COLO829 (cell line): ENCODE results near the gene DRAM1.
"Not testable (repeated sequence)": the region's sequence is repeated elsewhere in the genome, so short reads cannot be mapped to it uniquely, and the experiment has no call there.

Experiments used
- DNase-seq: peaks from one replicate; pipeline ENCODE4 v3.0.0; 2012; ENCODE audit warnings: low spot score

DRAM1 gene

GRCh38 chr12:101876861-101877805, at the start of gene DRAM1:
TSS of gene DRAM1 (plus strand) at chr12:101877580. CDS start at chr12:101877790, 210 bp downstream.
- DNase-seq: peak; percentile 50

GRCh38 chr12:101828463-101829196, 48.8 kb upstream of the DRAM1 start:
- DNase-seq: no peak

GRCh38 chr12:101829639-101830366, 47.6 kb upstream of the DRAM1 start:
- no peak for DNase-seq

- DNase-seq: peak; percentile 96
These were observed 46.7 kb upstream of the DRAM1 start, which contains the start of gene GNPTAB for GRCh38 chr12:101830367-101831325. TSS of gene GNPTAB (minus strand) at chr12:101830959. CDS start at chr12:101830675, 284 bp downstream.

- DNase-seq: no peak
These were observed 45.4 kb upstream of the DRAM1 start for GRCh38 chr12:101832030-101832429.

GRCh38 chr12:101838628-101839323, 38.6 kb upstream of the DRAM1 start:
- no peak for DNase-seq

GRCh38 chr12:101839324-101840283, 37.8 kb upstream of the DRAM1 start:
- peak; percentile 86 for DNase-seq

- DNase-seq: no peak
These were observed 36.3 kb upstream of the DRAM1 start for GRCh38 chr12:101841069-101841468.

GRCh38 chr12:101845137-101845711, 32.2 kb upstream of the DRAM1 start:
- no peak for DNase-seq

- DNase-seq: no peak
These were observed 30.1 kb upstream of the DRAM1 start for GRCh38 chr12:101847325-101847724.

- no peak for DNase-seq
These were observed 27.2 kb upstream of the DRAM1 start for GRCh38 chr12:101850199-101850598.

GRCh38 chr12:101852998-101853397, 24.4 kb upstream of the DRAM1 start:
- DNase-seq: no peak

GRCh38 chr12:101854747-101855146, 22.6 kb upstream of the DRAM1 start:
- DNase-seq: no peak

GRCh38 chr12:101855364-101855884, 22.0 kb upstream of the DRAM1 start:
- DNase-seq: no peak

GRCh38 chr12:101855976-101856375, 21.4 kb upstream of the DRAM1 start:
- DNase-seq: no peak

GRCh38 chr12:101856614-101857013, 20.8 kb upstream of the DRAM1 start:
- DNase-seq: not testable (repeated sequence)

- DNase-seq: peak; percentile 89
These were observed 20.3 kb upstream of the DRAM1 start for GRCh38 chr12:101857043-101857558.

- no peak for DNase-seq
These were observed 19.0 kb upstream of the DRAM1 start for GRCh38 chr12:101858361-101858760.
